Activated naive CD4-positive, alpha-beta T cell treated with anti-CD3 and anti-CD28 coated beads for 36 hours (primary cell): Measurements from ENCODE around the gene INO80E. TPM values are rescaled to one million over a fixed set of nuclear protein-coding genes. Genes with fewer than 3 reads are reported as not detected.

Source experiments
- CTCF ChIA-PET: fragments of 350-600 bp; sonication (Branson Sonifier 250); formaldehyde crosslinking; loops from one replicate; lab custom pipeline; 2021; ENCODE audit warnings: antibody characterized with exemption; lab: Charles Lee
- DNase-seq: peaks from one replicate; pipeline ENCODE4 v3.0.0-alpha.2; 2020
- H3K27ac Mint-ChIP-seq: one replicate; pipeline ENCODE4 v1.8.0; 2021; ENCODE audit warnings: mild to moderate bottlenecking, mixed read lengths
- H3K27me3 Mint-ChIP-seq: one replicate; pipeline ENCODE4 v1.8.0; 2021; ENCODE audit warnings: low read depth, mixed read lengths
- H3K36me3 Mint-ChIP-seq: one replicate; pipeline ENCODE4 v1.8.0; 2021; ENCODE audit warnings: low read depth, mixed read lengths
- H3K4me1 Mint-ChIP-seq: one replicate; pipeline ENCODE4 v1.8.0; 2021; ENCODE audit warnings: low read depth, mixed read lengths
- H3K4me3 Mint-ChIP-seq: one replicate; pipeline ENCODE4 v1.8.0; 2021; ENCODE audit warnings: mild to moderate bottlenecking, moderate library complexity, mixed read lengths
- H3K9me3 Mint-ChIP-seq: one replicate; pipeline ENCODE4 v1.8.0; 2021; ENCODE audit warnings: mixed read lengths
- intact Hi-C: fragments of 100-400 bp; cut with micrococcal nuclease; formaldehyde crosslinking; loops from one replicate; pipeline ENCODE4 v1.15.1; 2023
- total RNA-seq, 2 experiments: library from RNA; stranded (reverse); gene quantifications; one replicate each; pipeline ENCODE4 v1.2.3, GENCODE V29; 2021

Gene INO80E
- total RNA-seq, 2 experiments from 2014 or later, result 62.0 to 65.4 TPM

DNA sequence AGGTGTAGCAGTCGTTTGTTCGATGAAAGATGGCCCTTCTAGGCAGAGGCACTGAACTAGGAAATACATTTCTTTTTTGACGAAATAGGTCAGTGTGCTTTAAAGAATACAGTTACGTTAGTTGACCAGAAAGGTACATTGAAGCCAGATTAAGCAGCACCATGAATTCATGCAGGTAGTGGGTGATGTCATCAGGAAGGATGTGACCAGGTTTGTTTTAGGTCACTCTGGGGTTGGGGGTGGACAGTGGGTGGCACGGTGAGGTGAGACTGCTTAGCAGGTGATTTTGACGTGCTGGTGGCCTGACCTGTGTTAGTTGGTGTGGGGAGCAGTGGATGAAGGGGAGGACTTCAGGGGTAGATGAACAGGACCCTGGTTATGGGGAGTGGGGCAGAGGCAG is 3.6 kb downstream of the INO80E start:
- H3K27me3 Mint-ChIP-seq, result no peaks in the 10 kb centered on the region
- CTCF ChIA-PET, result no interaction called here
- no peak overlapping the region for H3K27ac Mint-ChIP-seq
- no peak for DNase-seq
- H3K4me3 Mint-ChIP-seq, result no peak overlapping the region
- H3K9me3 Mint-ChIP-seq, result no peaks in the 10 kb centered on the region
- peaks cover 34% of the 10 kb centered on the region for H3K36me3 Mint-ChIP-seq
- H3K4me1 Mint-ChIP-seq, result peaks cover 24% of the 10 kb centered on the region
- intact Hi-C loops, result no loop called here

DNA sequence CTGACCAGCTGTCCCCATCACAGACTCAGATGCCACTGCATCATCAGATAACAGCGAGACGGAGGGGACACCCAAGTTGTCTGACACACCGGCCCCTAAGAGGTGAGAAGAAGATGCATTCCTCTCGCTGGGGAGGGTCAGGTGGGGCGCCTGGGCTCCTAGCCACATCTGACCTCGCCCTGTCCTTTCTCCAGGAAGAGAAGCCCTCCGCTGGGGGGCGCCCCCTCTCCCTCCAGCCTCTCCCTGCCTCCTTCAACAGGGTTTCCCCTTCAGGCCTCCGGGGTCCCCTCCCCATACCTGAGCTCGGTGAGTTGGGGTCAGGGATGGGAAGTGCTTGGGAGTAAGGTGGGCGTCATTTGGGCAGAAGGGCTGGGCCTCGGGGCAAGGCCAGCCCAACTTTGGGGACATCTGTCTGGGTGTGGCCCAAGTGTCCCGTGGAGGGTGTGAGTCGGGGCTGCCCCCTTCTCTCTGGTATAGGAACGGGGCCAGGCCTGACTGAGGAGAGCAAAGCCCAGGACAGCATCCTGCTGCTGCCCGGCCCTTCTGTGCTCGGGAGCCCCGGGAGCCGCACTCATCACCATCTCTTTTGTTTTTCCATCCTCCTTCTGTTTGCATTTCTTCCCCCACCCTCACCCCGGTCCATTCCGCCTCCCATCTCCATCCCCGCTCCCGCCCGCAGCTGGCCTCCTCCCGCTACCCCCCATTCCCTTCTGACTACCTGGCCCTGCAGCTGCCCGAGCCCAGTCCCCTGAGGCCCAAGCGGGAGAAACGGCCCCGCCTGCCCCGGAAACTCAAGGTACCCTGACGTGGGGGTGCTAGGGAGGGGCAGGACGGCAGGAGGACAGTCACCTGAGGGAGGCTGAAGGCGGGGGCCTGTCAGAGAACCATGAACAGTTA is 4.9 kb downstream of the INO80E start:
- CTCF ChIA-PET, result interaction anchor here (0.6 kb wide), 1 partner anchor 262 kb away, joined by 3 read pairs; no protein-coding TSS in a partner anchor
- H3K27ac Mint-ChIP-seq, result no peak overlapping the region

DNA sequence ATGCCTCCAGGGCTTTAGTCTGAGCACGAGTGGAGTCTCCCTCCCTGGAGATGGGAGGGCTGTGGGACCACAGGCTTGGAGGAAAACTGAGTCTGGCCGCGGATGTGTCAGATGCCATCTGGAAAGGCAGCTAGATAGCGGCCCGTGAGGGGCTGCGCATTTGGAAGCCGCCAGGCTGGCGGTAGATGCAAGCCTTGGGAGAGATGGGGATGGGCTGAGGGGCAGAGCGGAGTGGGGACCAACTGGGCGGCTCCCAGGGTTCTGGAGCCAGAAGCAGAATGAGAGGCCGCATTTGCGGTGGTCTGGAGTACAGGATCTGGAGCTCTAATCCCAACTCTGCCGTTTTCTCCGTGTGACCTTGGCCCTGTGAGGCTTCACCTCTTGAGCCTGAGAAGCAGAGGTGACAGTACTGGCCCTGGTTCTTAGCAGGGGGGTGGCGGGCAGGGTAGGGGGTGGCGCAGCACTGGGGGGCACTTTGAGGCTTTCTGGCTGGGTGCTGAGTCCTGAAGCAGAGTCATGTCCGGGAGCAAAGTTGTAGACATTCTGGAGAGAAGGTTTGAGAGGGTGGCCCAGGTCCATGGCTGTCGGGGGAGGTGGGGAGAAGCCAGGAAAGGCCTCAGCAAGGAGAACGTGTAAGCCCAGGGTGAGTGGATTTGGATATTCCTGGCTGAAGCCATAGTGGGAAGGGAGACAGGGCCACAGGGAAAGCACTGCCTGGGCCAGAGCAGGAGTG is 6.7 kb downstream of the INO80E start:
- H3K4me1 Mint-ChIP-seq, result peaks cover 11% of the 10 kb centered on the region
- no peaks in the 10 kb centered on the region for H3K27me3 Mint-ChIP-seq
- H3K36me3 Mint-ChIP-seq, result peaks cover 21% of the 10 kb centered on the region
- no peak overlapping the region for H3K4me3 Mint-ChIP-seq
- H3K9me3 Mint-ChIP-seq, result no peaks in the 10 kb centered on the region
- no peak overlapping the region for H3K27ac Mint-ChIP-seq
- CTCF ChIA-PET, result no interaction called here
- no peak for DNase-seq
- intact Hi-C loops, result no loop called here

More for the DNA sequence above, 4.9 kb downstream of the INO80E start:
- Mint-ChIP-seq H3K36me3 (peaks cover 28% of the 10 kb centered on the region), H3K4me1 (peaks cover 17% of the 10 kb centered on the region), H3K4me3 (no peak overlapping the region), H3K27me3 (no peaks in the 10 kb centered on the region), H3K9me3 (no peaks in the 10 kb centered on the region)
- intact Hi-C loops, result no loop called here
- no peak for DNase-seq

DNA sequence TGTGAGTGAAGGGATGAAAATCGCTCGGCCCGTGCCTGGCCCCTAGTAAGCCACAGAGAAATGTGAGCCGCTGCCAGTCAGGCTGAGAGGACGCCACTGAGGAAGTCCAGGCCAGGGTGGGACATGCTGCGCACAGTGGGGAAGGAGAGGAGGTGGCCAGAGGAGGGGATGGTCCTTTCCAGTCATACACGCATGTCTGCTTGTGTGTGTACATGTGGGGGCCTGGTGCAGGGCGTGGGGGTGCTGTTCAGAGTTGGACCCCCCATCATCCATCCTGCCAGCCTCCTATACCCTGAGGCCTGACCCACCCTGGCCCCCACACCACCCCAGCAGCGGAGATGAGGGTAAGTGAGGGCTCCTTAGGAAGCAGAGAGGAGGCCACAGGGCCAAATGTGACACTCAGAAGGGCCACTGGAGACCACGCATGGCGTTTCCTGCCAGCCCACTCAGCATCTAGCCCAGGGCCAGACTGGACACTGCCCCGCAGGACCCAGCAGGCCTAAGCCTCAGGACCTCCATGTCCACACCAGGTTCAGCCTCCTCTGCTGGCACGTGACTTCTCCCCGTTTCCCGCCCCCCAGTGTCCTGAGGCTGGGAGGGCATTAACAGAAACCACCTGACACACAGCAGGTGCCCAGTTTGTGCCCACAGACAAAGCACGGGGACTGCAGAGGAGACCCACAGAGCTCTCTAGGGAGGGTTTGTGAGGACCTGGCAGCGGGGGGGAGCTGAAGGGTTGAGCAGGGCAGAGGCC is 7.8 kb downstream of the INO80E start:
- no peaks in the 10 kb centered on the region for H3K27me3 Mint-ChIP-seq
- CTCF ChIA-PET, result interaction anchor here (0.6 to 1.3 kb wide), 4 partner anchors 28 to 304 kb away, joined by 3 to 6 read pairs (median 3); partner anchors contain the start of gene TLCD3B
- intact Hi-C loops, result no loop called here
- H3K27ac Mint-ChIP-seq, result no peak overlapping the region
- no peak for DNase-seq
- no peaks in the 10 kb centered on the region for H3K9me3 Mint-ChIP-seq
- H3K36me3 Mint-ChIP-seq, result peaks cover 13% of the 10 kb centered on the region
- peaks cover 4% of the 10 kb centered on the region for H3K4me1 Mint-ChIP-seq
- H3K4me3 Mint-ChIP-seq, result no peak overlapping the region

DNA sequence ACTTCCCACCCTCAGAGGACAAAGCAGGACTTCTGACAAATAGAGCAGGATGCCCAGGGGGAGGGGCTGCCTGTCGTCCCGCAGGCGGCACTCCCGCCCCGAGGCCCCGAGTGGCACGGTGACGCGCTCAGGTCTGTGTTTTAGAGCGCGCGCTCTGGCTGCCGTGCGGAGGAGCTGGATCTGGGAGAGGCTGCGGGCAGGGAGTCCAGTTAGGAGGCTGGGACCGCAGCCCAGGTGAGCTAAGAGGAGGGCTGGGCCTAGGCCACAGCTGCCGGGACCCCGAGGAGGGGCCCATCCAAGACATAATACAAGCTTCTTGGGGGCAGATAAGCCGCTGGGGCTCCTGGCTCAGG is 8.4 kb downstream of the INO80E start:
- peaks cover 3% of the 10 kb centered on the region for H3K27me3 Mint-ChIP-seq
- no peaks in the 10 kb centered on the region for H3K9me3 Mint-ChIP-seq
- H3K4me3 Mint-ChIP-seq, result no peak overlapping the region
- H3K27ac Mint-ChIP-seq, result no peak overlapping the region
- CTCF ChIA-PET, result interaction anchor here (0.6 to 1.3 kb wide), 5 partner anchors 27 to 305 kb away, joined by 3 to 6 read pairs (median 3); partner anchors contain the start of gene TLCD3B
- intact Hi-C loops, result no loop called here
- peaks cover 4% of the 10 kb centered on the region for H3K4me1 Mint-ChIP-seq
- DNase-seq, result no peak
- H3K36me3 Mint-ChIP-seq, result peaks cover 13% of the 10 kb centered on the region

DNA sequence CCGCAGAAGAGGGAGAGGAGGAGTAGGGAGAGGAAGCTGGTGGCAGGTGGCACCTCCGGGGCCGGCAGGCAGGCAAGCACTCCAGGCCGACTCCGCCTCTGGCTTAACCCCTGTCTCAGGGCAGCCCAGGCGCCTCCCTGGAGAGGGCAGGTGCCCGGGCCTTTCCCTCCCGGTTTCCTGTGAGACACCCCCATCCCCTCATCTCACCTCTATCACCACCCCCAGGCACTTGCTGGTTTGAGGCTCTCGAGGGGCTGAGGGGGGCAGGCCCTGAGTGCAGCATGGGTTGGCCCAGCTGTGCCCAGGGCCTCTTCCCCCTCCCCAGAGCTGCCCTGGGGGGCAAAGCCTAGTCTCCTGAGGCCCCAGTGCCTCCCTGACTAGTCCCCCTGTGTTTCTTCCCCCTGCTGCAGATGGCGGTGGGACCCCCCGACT is 8.8 kb downstream of the INO80E start:
- H3K27me3 Mint-ChIP-seq, result peaks cover 6% of the 10 kb centered on the region
- no peak overlapping the region for H3K4me3 Mint-ChIP-seq
- peaks cover 10% of the 10 kb centered on the region for H3K36me3 Mint-ChIP-seq
- CTCF ChIA-PET, result interaction anchor here (0.6 to 1.3 kb wide), 6 partner anchors 27 to 305 kb away, joined by 3 to 6 read pairs (median 3); partner anchors contain the start of genes KCTD13 and TLCD3B
- no peaks in the 10 kb centered on the region for H3K9me3 Mint-ChIP-seq
- no peak for DNase-seq
- peaks cover 1% of the 10 kb centered on the region for H3K4me1 Mint-ChIP-seq
- intact Hi-C loops, result loop anchor here (1.0 to 5.0 kb wide), 2 partner anchors 33 to 142 kb away; partner anchors contain the start of genes CDIPT and TAOK2
- H3K27ac Mint-ChIP-seq, result no peak overlapping the region

DNA sequence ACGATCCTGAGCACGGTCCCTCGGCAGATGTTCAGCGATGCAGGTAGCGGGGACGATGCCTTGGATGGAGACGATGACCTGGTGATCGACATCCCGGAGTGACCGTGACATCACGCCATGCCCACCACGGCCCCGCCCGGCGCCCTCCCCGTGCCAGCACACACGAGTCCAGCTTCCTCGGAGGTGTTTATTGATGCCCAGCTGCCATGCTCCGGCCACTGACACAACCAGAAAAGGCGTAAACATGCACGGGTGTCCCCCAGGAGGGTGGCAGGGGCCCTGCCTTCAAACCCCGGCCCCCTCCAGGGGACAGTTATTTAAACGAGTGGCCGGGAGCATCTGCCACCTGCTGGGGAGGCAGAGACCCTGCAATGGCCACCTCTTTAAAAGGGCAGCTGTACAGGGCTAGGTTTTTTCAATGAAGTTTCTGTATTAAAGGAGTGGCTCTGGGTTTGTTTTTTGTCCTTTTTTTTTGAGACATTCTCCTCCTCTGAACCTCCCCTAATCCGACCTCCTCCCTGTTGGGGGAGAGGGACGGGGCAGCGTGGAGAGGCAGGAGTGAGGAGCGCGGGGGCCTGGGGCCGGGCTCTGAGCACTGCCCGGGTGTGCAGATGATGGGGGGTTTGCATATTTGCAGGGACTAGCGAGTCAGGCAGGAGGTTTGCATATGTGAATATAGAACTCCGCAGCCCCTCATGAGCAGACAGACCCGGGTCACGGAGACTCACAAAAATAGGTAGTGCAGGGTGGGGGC is 9.5 kb downstream of the INO80E start:
- peak; percentile 49 for DNase-seq
- H3K4me1 Mint-ChIP-seq, result peaks cover 3% of the 10 kb centered on the region
- H3K36me3 Mint-ChIP-seq, result peaks cover 9% of the 10 kb centered on the region
- H3K27ac Mint-ChIP-seq, result no peak overlapping the region
- intact Hi-C loops, result loop anchor here (1.0 to 5.0 kb wide), 2 partner anchors 33 to 142 kb away; partner anchors contain the start of genes CDIPT and TAOK2
- no peaks in the 10 kb centered on the region for H3K9me3 Mint-ChIP-seq
- CTCF ChIA-PET, result interaction anchor here (0.6 to 1.3 kb wide), 9 partner anchors 9 to 343 kb away, joined by 3 to 5 read pairs (median 3); partner anchors contain the start of gene KCTD13
- H3K4me3 Mint-ChIP-seq, result no peak overlapping the region
- peaks cover 11% of the 10 kb centered on the region for H3K27me3 Mint-ChIP-seq

DNA sequence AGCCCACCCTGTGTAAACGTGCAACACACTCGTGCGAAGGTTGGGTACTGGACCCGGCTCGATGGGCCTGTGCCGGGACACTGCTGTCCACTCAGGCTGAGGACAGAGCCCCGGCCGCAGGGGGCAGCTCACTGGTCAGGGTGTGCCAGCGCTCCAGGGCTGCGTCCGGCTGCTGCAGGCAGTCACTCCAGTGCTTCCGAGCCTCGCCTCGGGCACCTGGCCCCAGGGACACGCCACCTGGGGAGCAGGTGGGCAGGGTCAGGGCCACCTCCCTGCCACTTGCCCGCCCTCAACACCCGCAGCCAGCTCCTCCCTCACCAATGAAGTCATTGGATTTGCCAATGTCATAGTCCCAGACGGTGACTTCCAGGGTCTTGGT is 10.0 kb downstream of the INO80E start:
- CTCF ChIA-PET, result interaction anchor here (0.6 to 1.3 kb wide), 7 partner anchors 9 to 344 kb away, joined by 3 to 5 read pairs (median 3); partner anchors contain the start of gene KCTD13
- peaks cover 4% of the 10 kb centered on the region for H3K4me1 Mint-ChIP-seq
- peaks cover 12% of the 10 kb centered on the region for H3K27me3 Mint-ChIP-seq
- peaks cover 9% of the 10 kb centered on the region for H3K36me3 Mint-ChIP-seq
- no peak for DNase-seq
- no peak overlapping the region for H3K27ac Mint-ChIP-seq
- H3K4me3 Mint-ChIP-seq, result no peak overlapping the region
- intact Hi-C loops, result loop anchor here (5.0 kb wide), 1 partner anchor 34 kb away; the partner anchor contains the start of gene TAOK2
- no peaks in the 10 kb centered on the region for H3K9me3 Mint-ChIP-seq

DNA sequence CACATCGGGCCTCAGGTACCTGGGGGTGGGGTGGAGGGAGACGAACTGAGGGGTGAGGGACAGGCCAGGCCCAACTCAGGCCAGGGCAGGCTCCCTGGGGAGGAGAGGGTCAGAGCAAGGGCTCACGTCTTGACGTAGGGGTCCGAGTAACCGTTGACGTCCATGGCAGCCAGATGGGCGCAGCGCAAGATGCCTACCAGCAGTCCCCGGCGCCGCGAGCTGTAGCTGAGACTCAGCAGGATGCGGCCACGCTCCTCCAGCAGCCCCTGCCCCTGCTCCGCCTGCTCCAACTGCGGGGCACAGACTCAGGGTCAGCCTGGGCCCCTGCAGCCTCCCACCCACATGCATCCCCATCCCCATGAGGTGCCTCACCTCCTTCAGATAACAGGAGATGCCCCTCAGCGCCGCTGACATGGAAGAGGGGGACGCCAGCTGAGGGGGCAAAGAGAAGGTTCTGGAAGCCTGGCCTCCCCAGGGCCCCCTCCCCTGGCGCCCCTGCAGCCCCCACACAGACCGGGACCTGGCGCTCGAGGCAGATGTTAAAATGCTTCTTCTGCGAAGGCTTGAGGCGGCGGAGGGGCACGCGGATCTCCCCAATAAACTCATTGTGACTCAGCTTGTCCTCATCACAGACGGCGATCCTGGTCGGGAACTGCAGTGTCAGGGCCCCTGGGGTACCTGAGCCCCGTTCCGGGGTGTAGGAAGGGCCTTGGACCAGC is 10.8 kb downstream of the INO80E start:
- intact Hi-C loops, result loop anchor here (5.0 kb wide), 1 partner anchor 35 kb away; the partner anchor contains the start of gene TAOK2
- no peak for DNase-seq
- CTCF ChIA-PET, result interaction anchor here (1.2 to 1.3 kb wide), 2 partner anchors 14 to 49 kb away, joined by 3 to 5 read pairs; no protein-coding TSS in a partner anchor
- H3K9me3 Mint-ChIP-seq, result no peaks in the 10 kb centered on the region
- H3K27me3 Mint-ChIP-seq, result peaks cover 14% of the 10 kb centered on the region
- H3K4me3 Mint-ChIP-seq, result no peak overlapping the region
- peaks cover 4% of the 10 kb centered on the region for H3K4me1 Mint-ChIP-seq
- H3K27ac Mint-ChIP-seq, result no peak overlapping the region
- H3K36me3 Mint-ChIP-seq, result peaks cover 9% of the 10 kb centered on the region

DNA sequence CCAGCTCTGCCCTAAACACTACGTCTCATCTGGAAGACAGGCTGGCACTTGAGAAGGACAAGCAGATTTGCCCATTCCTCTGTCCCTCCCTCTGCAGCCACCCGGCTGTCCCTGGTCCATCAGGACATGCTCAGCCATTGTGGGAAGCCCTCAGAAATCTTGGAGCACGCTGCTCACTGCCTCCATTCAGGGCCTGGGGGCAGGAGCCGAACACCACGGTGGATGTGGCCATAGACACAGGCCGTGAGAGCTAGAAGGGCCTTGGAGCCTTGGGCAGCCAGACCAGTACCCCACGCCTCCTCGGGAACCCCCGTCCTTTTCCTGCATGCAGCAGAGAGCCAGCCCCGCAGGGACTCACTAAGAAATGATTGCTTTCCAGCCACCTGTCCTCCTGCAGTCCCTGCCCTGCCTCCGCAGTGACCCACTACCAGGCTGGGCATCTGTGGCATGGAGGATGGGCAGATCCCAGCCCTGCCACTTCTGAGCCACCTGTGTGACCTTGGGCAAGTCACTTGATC is 11.4 kb downstream of the INO80E start:
- intact Hi-C loops, result loop anchor here (5.0 kb wide), 1 partner anchor 35 kb away; the partner anchor contains the start of gene TAOK2
- CTCF ChIA-PET, result interaction anchor here (0.9 kb wide), 1 partner anchor 32 kb away, joined by 3 read pairs; no protein-coding TSS in a partner anchor

More for the DNA sequence above, 11.4 kb downstream of the INO80E start:
- peaks cover 4% of the 10 kb centered on the region for H3K36me3 Mint-ChIP-seq
- H3K4me3 Mint-ChIP-seq, result no peak overlapping the region
- H3K4me1 Mint-ChIP-seq, result peaks cover 7% of the 10 kb centered on the region
- H3K9me3 Mint-ChIP-seq, result no peaks in the 10 kb centered on the region
- H3K27me3 Mint-ChIP-seq, result peaks cover 18% of the 10 kb centered on the region
- H3K27ac Mint-ChIP-seq, result no peak overlapping the region
- no peak for DNase-seq
